GM18907 (cell line): Measurements from ENCODE around the gene CLCNKA.
"Not testable (repeated sequence)": the region's sequence is repeated elsewhere in the genome, so short reads cannot be mapped to it uniquely, and the experiment has no call there.

Source experiments
- ATAC-seq: cut with Tn5 transposase; IDR thresholded peaks from one replicate; pipeline ENCODE4 v1.9.1; 2021; ENCODE audit warnings: mild to moderate bottlenecking, moderate library complexity; ENCODE audit not compliant: unreplicated experiment

CLCNKA gene

GRCh38 chr1:16061989-16062686, 40.3 kb downstream of the CLCNKA start:
- not testable (repeated sequence) for ATAC-seq

- not testable (repeated sequence) for ATAC-seq
Observed at GRCh38 chr1:16062687-16063075, 40.8 kb downstream of the CLCNKA start.

GRCh38 chr1:16063226-16063829, 41.5 kb downstream of the CLCNKA start:
- no peak for ATAC-seq

GRCh38 chr1:16063921-16064320, 42.1 kb downstream of the CLCNKA start:
- ATAC-seq = no peak

GRCh38 chr1:16064536-16065268, 42.9 kb downstream of the CLCNKA start:
- no peak for ATAC-seq

- no peak for ATAC-seq
Observed at GRCh38 chr1:16065269-16065576, 43.4 kb downstream of the CLCNKA start.

GRCh38 chr1:16066245-16066644, 44.4 kb downstream of the CLCNKA start:
- no peak for ATAC-seq

- no peak for ATAC-seq
Observed at GRCh38 chr1:16067127-16067768, 45.4 kb downstream of the CLCNKA start.

GRCh38 chr1:16067933-16068332, 46.1 kb downstream of the CLCNKA start:
- ATAC-seq = no peak

GRCh38 chr1:16068356-16069270, 46.8 kb downstream of the CLCNKA start:
- no peak for ATAC-seq

GRCh38 chr1:16070640-16071355, 49.0 kb downstream of the CLCNKA start:
- no peak for ATAC-seq

- ATAC-seq = no peak
Observed at GRCh38 chr1:16071614-16072013, 49.8 kb downstream of the CLCNKA start.

- ATAC-seq = no peak
Observed at GRCh38 chr1:16072095-16072494, 50.3 kb downstream of the CLCNKA start.

GRCh38 chr1:16072616-16073484, 51.0 kb downstream of the CLCNKA start:
- no peak for ATAC-seq

- ATAC-seq = no peak
Observed at GRCh38 chr1:16073490-16074119, 51.8 kb downstream of the CLCNKA start, which contains the start of gene FAM131C. TSS of gene FAM131C (minus strand) at chr1:16073651. CDS start at chr1:16073442, 209 bp downstream.

GRCh38 chr1:16074217-16074616, 52.4 kb downstream of the CLCNKA start:
- ATAC-seq = no peak

GRCh38 chr1:16075337-16076030, 53.6 kb downstream of the CLCNKA start:
- ATAC-seq = no peak
